Measurements from ENCODE around the gene SCAMP4.

Gene SCAMP4

GRCh38 chr19:1938071-1938470 lies 32.9 kb downstream of the SCAMP4 start:
- DNase-seq (ENCODE audit: low spot score): no peak

GRCh38 chr19:1941146-1942077 lies 36.2 kb downstream of the SCAMP4 start, which contains the start of gene CSNK1G2:
Gene CSNK1G2 (plus strand): TSS chr19:1941172. CDS start chr19:1969773, 28,601 bp downstream.
- DNase-seq (ENCODE audit: low spot score): no peak

- peak; percentile 52 for DNase-seq (ENCODE audit: low spot score)
Measured at GRCh38 chr19:1942078-1942933, 37.1 kb downstream of the SCAMP4 start.

GRCh38 chr19:1942934-1943555 lies 37.8 kb downstream of the SCAMP4 start:
- DNase-seq (ENCODE audit: low spot score): no peak

- no peak for DNase-seq (ENCODE audit: low spot score)
Measured at GRCh38 chr19:1943661-1944087, 38.5 kb downstream of the SCAMP4 start.

GRCh38 chr19:1944088-1944915 lies 39.1 kb downstream of the SCAMP4 start:
- DNase-seq (ENCODE audit: low spot score): no peak

- no peak for DNase-seq (ENCODE audit: low spot score)
Measured at GRCh38 chr19:1944916-1945561, 39.8 kb downstream of the SCAMP4 start.

GRCh38 chr19:1945899-1946298 lies 40.7 kb downstream of the SCAMP4 start:
- no peak for DNase-seq (ENCODE audit: low spot score)

- no peak for DNase-seq (ENCODE audit: low spot score)
Measured at GRCh38 chr19:1947651-1948209, 42.5 kb downstream of the SCAMP4 start.

- no peak for DNase-seq (ENCODE audit: low spot score)
Measured at GRCh38 chr19:1949304-1950101, 44.3 kb downstream of the SCAMP4 start.

- no peak for DNase-seq (ENCODE audit: low spot score)
Measured at GRCh38 chr19:1950640-1951039, 45.4 kb downstream of the SCAMP4 start.

- no peak for DNase-seq (ENCODE audit: low spot score)
Measured at GRCh38 chr19:1952635-1953034, 47.4 kb downstream of the SCAMP4 start.

- no peak for DNase-seq (ENCODE audit: low spot score)
Measured at GRCh38 chr19:1953037-1953436, 47.8 kb downstream of the SCAMP4 start.

- DNase-seq (ENCODE audit: low spot score): no peak
Measured at GRCh38 chr19:1953441-1954094, 48.4 kb downstream of the SCAMP4 start.

GRCh38 chr19:1954532-1954933 lies 49.3 kb downstream of the SCAMP4 start:
- no peak for DNase-seq (ENCODE audit: low spot score)

- no peak for DNase-seq (ENCODE audit: low spot score)
Measured at GRCh38 chr19:1955171-1956121, 50.2 kb downstream of the SCAMP4 start.

GRCh38 chr19:1956122-1956494 lies 50.9 kb downstream of the SCAMP4 start:
- no peak for DNase-seq (ENCODE audit: low spot score)
